Activated naive CD4-positive, alpha-beta T cell treated with anti-CD3 and anti-CD28 coated beads, Interleukin-2, amount 50 U/mL, for 24 hours (primary cell): ENCODE results near the gene THPO.

ENCODE experiments used
- H3K27ac Mint-ChIP-seq: one replicate; pipeline ENCODE4 v1.8.0; 2021; ENCODE audit warnings: mild to moderate bottlenecking, mixed read lengths
- H3K27me3 Mint-ChIP-seq: one replicate; pipeline ENCODE4 v1.8.0; 2021; ENCODE audit warnings: mixed read lengths
- H3K36me3 Mint-ChIP-seq: one replicate; pipeline ENCODE4 v1.8.0; 2021; ENCODE audit warnings: mixed read lengths
- H3K4me1 Mint-ChIP-seq: one replicate; pipeline ENCODE4 v1.8.0; 2021; ENCODE audit warnings: mixed read lengths
- H3K4me3 Mint-ChIP-seq: one replicate; pipeline ENCODE4 v1.8.0; 2021; ENCODE audit warnings: mild to moderate bottlenecking, mixed read lengths
- H3K9me3 Mint-ChIP-seq: one replicate; pipeline ENCODE4 v1.8.0; 2021; ENCODE audit warnings: mixed read lengths

Gene THPO

GRCh38 chr3:184336547-184337398 lies 41.2 kb downstream of the THPO start:
- Mint-ChIP-seq H3K9me3 (no peaks in the 10 kb centered on the region), H3K4me1 (peaks cover 51% of the 10 kb centered on the region), H3K27ac (peak overlapping the region; percentile 86), H3K36me3 (peaks cover 8% of the 10 kb centered on the region), H3K4me3 (peak overlapping the region; percentile 92), H3K27me3 (no peaks in the 10 kb centered on the region)

GRCh38 chr3:184335661-184336546 lies 42.1 kb downstream of the THPO start:
- Mint-ChIP-seq H3K36me3 (peaks cover 12% of the 10 kb centered on the region), H3K9me3 (no peaks in the 10 kb centered on the region), H3K27me3 (no peaks in the 10 kb centered on the region), H3K4me1 (peaks cover 54% of the 10 kb centered on the region), H3K27ac (peak overlapping the region; percentile 86), H3K4me3 (peak overlapping the region; percentile 92)

GRCh38 chr3:184335291-184335660 lies 42.7 kb downstream of the THPO start:
- peaks cover 14% of the 10 kb centered on the region for H3K36me3 Mint-ChIP-seq
- H3K27me3 Mint-ChIP-seq, result no peaks in the 10 kb centered on the region
- H3K9me3 Mint-ChIP-seq, result no peaks in the 10 kb centered on the region
- peak overlapping the region; percentile 92 for H3K4me3 Mint-ChIP-seq
- peaks cover 54% of the 10 kb centered on the region for H3K4me1 Mint-ChIP-seq
- peak overlapping the region; percentile 59 for H3K27ac Mint-ChIP-seq

- H3K4me1 Mint-ChIP-seq, result peaks cover 54% of the 10 kb centered on the region
- no peaks in the 10 kb centered on the region for H3K9me3 Mint-ChIP-seq
- peak overlapping the region; percentile 63 for H3K4me3 Mint-ChIP-seq
- peaks cover 15% of the 10 kb centered on the region for H3K36me3 Mint-ChIP-seq
- no peaks in the 10 kb centered on the region for H3K27me3 Mint-ChIP-seq
- H3K27ac Mint-ChIP-seq, result peak overlapping the region; percentile 25
Measured at GRCh38 chr3:184334470-184335158, 43.4 kb downstream of the THPO start.

- H3K4me3 Mint-ChIP-seq, result no peak overlapping the region
- H3K36me3 Mint-ChIP-seq, result peaks cover 21% of the 10 kb centered on the region
- peak overlapping the region; percentile 25 for H3K27ac Mint-ChIP-seq
- no peaks in the 10 kb centered on the region for H3K27me3 Mint-ChIP-seq
- peaks cover 54% of the 10 kb centered on the region for H3K4me1 Mint-ChIP-seq
- no peaks in the 10 kb centered on the region for H3K9me3 Mint-ChIP-seq
Measured at GRCh38 chr3:184333700-184334099, 44.3 kb downstream of the THPO start.

GRCh38 chr3:184333190-184333589 lies 44.8 kb downstream of the THPO start:
- Mint-ChIP-seq H3K27me3 (no peaks in the 10 kb centered on the region), H3K4me3 (no peak overlapping the region), H3K36me3 (peaks cover 23% of the 10 kb centered on the region), H3K4me1 (peaks cover 54% of the 10 kb centered on the region), H3K27ac (peak overlapping the region; percentile 25), H3K9me3 (no peaks in the 10 kb centered on the region)

GRCh38 chr3:184332370-184333090 lies 45.5 kb downstream of the THPO start:
- no peaks in the 10 kb centered on the region for H3K27me3 Mint-ChIP-seq
- H3K27ac Mint-ChIP-seq, result peak overlapping the region; percentile 25
- H3K4me3 Mint-ChIP-seq, result no peak overlapping the region
- no peaks in the 10 kb centered on the region for H3K9me3 Mint-ChIP-seq
- H3K36me3 Mint-ChIP-seq, result peaks cover 23% of the 10 kb centered on the region
- H3K4me1 Mint-ChIP-seq, result peaks cover 48% of the 10 kb centered on the region

- H3K4me1 Mint-ChIP-seq, result peaks cover 32% of the 10 kb centered on the region
- no peak overlapping the region for H3K4me3 Mint-ChIP-seq
- no peak overlapping the region for H3K27ac Mint-ChIP-seq
- H3K9me3 Mint-ChIP-seq, result no peaks in the 10 kb centered on the region
- no peaks in the 10 kb centered on the region for H3K27me3 Mint-ChIP-seq
- H3K36me3 Mint-ChIP-seq, result peaks cover 41% of the 10 kb centered on the region
Measured at GRCh38 chr3:184328516-184328915, 49.5 kb downstream of the THPO start.

GRCh38 chr3:184327171-184327570 lies 50.8 kb downstream of the THPO start:
- Mint-ChIP-seq H3K27ac (peak overlapping the region; percentile 35), H3K9me3 (no peaks in the 10 kb centered on the region), H3K27me3 (no peaks in the 10 kb centered on the region), H3K4me3 (no peak overlapping the region), H3K4me1 (peaks cover 18% of the 10 kb centered on the region), H3K36me3 (peaks cover 38% of the 10 kb centered on the region)

GRCh38 chr3:184325715-184326369 lies 52.2 kb downstream of the THPO start:
- H3K4me3 Mint-ChIP-seq, result no peak overlapping the region
- H3K4me1 Mint-ChIP-seq, result peaks cover 15% of the 10 kb centered on the region
- H3K27me3 Mint-ChIP-seq, result no peaks in the 10 kb centered on the region
- peaks cover 38% of the 10 kb centered on the region for H3K36me3 Mint-ChIP-seq
- peak overlapping the region; percentile 76 for H3K27ac Mint-ChIP-seq
- no peaks in the 10 kb centered on the region for H3K9me3 Mint-ChIP-seq

- H3K36me3 Mint-ChIP-seq, result peaks cover 40% of the 10 kb centered on the region
- H3K27ac Mint-ChIP-seq, result no peak overlapping the region
- peaks cover 15% of the 10 kb centered on the region for H3K4me1 Mint-ChIP-seq
- no peaks in the 10 kb centered on the region for H3K9me3 Mint-ChIP-seq
- peak overlapping the region; percentile 23 for H3K4me3 Mint-ChIP-seq
- no peaks in the 10 kb centered on the region for H3K27me3 Mint-ChIP-seq
Measured at GRCh38 chr3:184325269-184325668, 52.7 kb downstream of the THPO start.

GRCh38 chr3:184323696-184324095 lies 54.3 kb downstream of the THPO start:
- Mint-ChIP-seq H3K36me3 (peaks cover 33% of the 10 kb centered on the region), H3K4me3 (no peak overlapping the region), H3K27ac (no peak overlapping the region), H3K9me3 (no peaks in the 10 kb centered on the region), H3K27me3 (no peaks in the 10 kb centered on the region), H3K4me1 (peaks cover 23% of the 10 kb centered on the region)

GRCh38 chr3:184322731-184323487 lies 55.1 kb downstream of the THPO start:
- Mint-ChIP-seq H3K27me3 (no peaks in the 10 kb centered on the region), H3K36me3 (peaks cover 34% of the 10 kb centered on the region), H3K4me1 (peaks cover 27% of the 10 kb centered on the region), H3K4me3 (no peak overlapping the region), H3K9me3 (no peaks in the 10 kb centered on the region), H3K27ac (peak overlapping the region; percentile 41)
